HG03342 (cell line): ENCODE results near the gene ATOSB.

Experiments used
- ATAC-seq: cut with Tn5 transposase; IDR thresholded peaks from one replicate; pipeline ENCODE4 v1.9.1; 2021; ENCODE audit warnings: mild to moderate bottlenecking, moderate library complexity; ENCODE audit not compliant: unreplicated experiment

Gene ATOSB

GRCh38 chr9:35114840-35115628 is 628 bp downstream of the ATOSB start:
- no peak for ATAC-seq

GRCh38 chr9:35114113-35114839 is 1.4 kb downstream of the ATOSB start:
- peak; percentile 15 for ATAC-seq

GRCh38 chr9:35112257-35113020 is 3.2 kb downstream of the ATOSB start:
- no peak for ATAC-seq

- peak; percentile 71 for ATAC-seq
Observed at GRCh38 chr9:35111001-35111933, 4.4 kb downstream of the ATOSB start.

GRCh38 chr9:35110327-35110761 is 5.3 kb downstream of the ATOSB start:
- no peak for ATAC-seq

- no peak for ATAC-seq
Observed at GRCh38 chr9:35108946-35109575, 6.6 kb downstream of the ATOSB start.

- no peak for ATAC-seq
Observed at GRCh38 chr9:35108461-35108860, 7.2 kb downstream of the ATOSB start.

- ATAC-seq, result no peak
Observed at GRCh38 chr9:35107297-35108290, 8.1 kb downstream of the ATOSB start.

- ATAC-seq, result no peak
Observed at GRCh38 chr9:35106343-35106730, 9.3 kb downstream of the ATOSB start.

GRCh38 chr9:35105571-35106342 is 9.9 kb downstream of the ATOSB start:
- ATAC-seq, result no peak

- ATAC-seq, result no peak
Observed at GRCh38 chr9:35105126-35105525, 10.5 kb downstream of the ATOSB start.

GRCh38 chr9:35104586-35104985 is 11.1 kb downstream of the ATOSB start:
- no peak for ATAC-seq

- ATAC-seq, result no peak
Observed at GRCh38 chr9:35103660-35104191, 11.9 kb downstream of the ATOSB start.

- peak; percentile 88 for ATAC-seq
Observed at GRCh38 chr9:35102769-35103659, 12.6 kb downstream of the ATOSB start, which contains the start of gene STOML2. TSS of gene STOML2 (minus strand) at chr9:35103131. CDS start at chr9:35103094, 37 bp downstream.

- ATAC-seq, result no peak
Observed at GRCh38 chr9:35102465-35102768, 13.2 kb downstream of the ATOSB start.

GRCh38 chr9:35097573-35097972 is 18.1 kb downstream of the ATOSB start:
- ATAC-seq, result no peak
